GM12892 (cell line): ENCODE measurements around the gene ITGB2.

Experiments
- POLR2A ChIP-seq: IDR thresholded peaks from 2 replicates; pipeline ENCODE4 v1.6.1; 2011; ENCODE audit warnings: low read depth, low read length, control low read depth
- POLR2AphosphoS5 ChIP-seq: IDR thresholded peaks from 2 replicates; pipeline ENCODE4 v1.6.1; 2011; ENCODE audit warnings: low read depth, low read length, control low read depth

GRCh38 chr21:44875316-44875700, 45.4 kb downstream of the ITGB2 start:
- TF ChIP-seq POLR2A = no peak
- no peak for TF ChIP-seq POLR2AphosphoS5
